IMR-90 (cell line): Measurements from ENCODE around the gene REPS1. TPM values are rescaled to one million over a fixed set of nuclear protein-coding genes. Genes with fewer than 3 reads are reported as not detected.

Source experiments
- ATAC-seq: fragments of 200-7000 bp; cut with Tn5 transposase; 2 replicates; pipeline ENCODE4 v1.9.1; 2020; ENCODE audit warnings: low read depth, mild to moderate bottlenecking, moderate library complexity
- BruUV-seq: library from RNA; stranded (reverse); fragments of 400-500 nt; replicated peaks from 2 replicates; lab custom pipeline; 2021; lab: Mats Ljungman, UMichigan
- CTCF ChIA-PET: fragments of 300-600 bp; formaldehyde crosslinking; extraction: SDS; loops from one replicate; lab custom pipeline; 2021; ENCODE audit warnings: antibody characterized with exemption; lab: Yijun Ruan, JAX
- POLR2A ChIA-PET: fragments of 300-600 bp; sonication (Branson Sonifier 250); formaldehyde crosslinking; loops from one replicate; lab custom pipeline; 2022; ENCODE audit warnings: antibody characterized with exemption; ENCODE audit not compliant: unreplicated experiment; lab: Charles Lee
- DNase-seq: peaks from one replicate; pipeline ENCODE4 v3.0.0; 2013
- H2AFZ ChIP-seq: replicated peaks from 2 replicates; pipeline ENCODE3; 2013; ENCODE audit warnings: low read length, mild to moderate bottlenecking; ENCODE audit not compliant: poor library complexity
- H2AK5ac ChIP-seq: 2 replicates; pipeline ENCODE4 v1.6.1; 2013; ENCODE audit warnings: low read depth, low read length, inconsistent platforms
- H2AK9ac ChIP-seq: replicated peaks from 2 replicates; pipeline ENCODE3; 2013; ENCODE audit warnings: mild to moderate bottlenecking, low read depth, low read length, moderate library complexity; ENCODE audit not compliant: poor library complexity
- H2BK120ac ChIP-seq: 2 replicates; pipeline ENCODE4 v1.6.1; 2013; ENCODE audit warnings: low read depth, low read length, inconsistent platforms
- H2BK15ac ChIP-seq: 3 replicates; pipeline ENCODE4 v1.6.1; 2013; ENCODE audit warnings: low read depth, low read length, inconsistent platforms
- H2BK20ac ChIP-seq: 2 replicates; pipeline ENCODE4 v1.6.1; 2013; ENCODE audit warnings: low read depth, mild to moderate bottlenecking, inconsistent platforms, low read length, moderate library complexity
- H2BK5ac ChIP-seq: 2 replicates; pipeline ENCODE4 v1.6.1; 2013; ENCODE audit warnings: mild to moderate bottlenecking, low read depth, low read length, inconsistent platforms; ENCODE audit not compliant: poor library complexity, severe bottlenecking
- H3K14ac ChIP-seq: replicated peaks from 2 replicates; pipeline ENCODE4 v1.6.1; 2013; ENCODE audit warnings: low read depth, low read length, inconsistent platforms
- H3K18ac ChIP-seq: 2 replicates; pipeline ENCODE4 v1.6.1; 2013; ENCODE audit warnings: low read depth, low read length, control low read depth
- H3K23ac ChIP-seq: 2 replicates; pipeline ENCODE4 v1.6.1; 2013; ENCODE audit warnings: low read depth, low read length, inconsistent platforms
- H3K27ac ChIP-seq: 2 replicates; pipeline ENCODE4 v1.5.1; 2013; ENCODE audit warnings: mild to moderate bottlenecking, control low read depth, low read length; ENCODE audit not compliant: insufficient read depth
- H3K27me3 ChIP-seq: 2 replicates; pipeline ENCODE4 v1.6.1; 2013; ENCODE audit warnings: low read length; ENCODE audit not compliant: control insufficient read depth, insufficient read depth
- H3K36me3 ChIP-seq: 2 replicates; pipeline ENCODE4 v1.6.1; 2013; ENCODE audit warnings: low read length, mixed read lengths; ENCODE audit not compliant: control insufficient read depth, insufficient read depth
- H3K4ac ChIP-seq: 2 replicates; pipeline ENCODE4 v1.6.1; 2013; ENCODE audit warnings: low read depth, low read length, inconsistent platforms
- H3K4me1 ChIP-seq: 2 replicates; pipeline ENCODE4 v1.6.1; 2013; ENCODE audit warnings: low read length, mixed read lengths; ENCODE audit not compliant: control insufficient read depth, insufficient read depth
- H3K4me2 ChIP-seq: 2 replicates; pipeline ENCODE4 v1.6.1; 2013; ENCODE audit warnings: low read depth, mild to moderate bottlenecking, control low read depth, low read length, moderate library complexity
- H3K4me3 ChIP-seq: 2 replicates; pipeline ENCODE4 v1.5.1; 2013; ENCODE audit warnings: low read depth, mild to moderate bottlenecking, control low read depth, low read length, moderate library complexity; ENCODE audit not compliant: insufficient read depth
- H3K56ac ChIP-seq: 2 replicates; pipeline ENCODE4 v1.6.1; 2013; ENCODE audit warnings: low read length, inconsistent platforms; ENCODE audit not compliant: insufficient read depth; ENCODE audit errors: extremely low read depth
- H3K79me1 ChIP-seq, 2 experiments: 2 replicates each; pipeline ENCODE4 v1.6.1; 2013; ENCODE audit warnings: low read length in 2 of 2, inconsistent platforms in 1 of 2, low read depth in 1 of 2
- H3K9ac ChIP-seq: 2 replicates; pipeline ENCODE4 v1.6.1; 2013; ENCODE audit warnings: low read depth, low read length, control low read depth
- H3K9me1 ChIP-seq: 2 replicates; pipeline ENCODE4 v1.6.1; 2013; ENCODE audit warnings: low read length, inconsistent platforms; ENCODE audit not compliant: insufficient read depth
- H3K9me3 ChIP-seq: 2 replicates; pipeline ENCODE4 v1.6.1; 2013; ENCODE audit warnings: low read length; ENCODE audit not compliant: control insufficient read depth, insufficient read depth
- H4K20me1 ChIP-seq: 2 replicates; pipeline ENCODE4 v1.6.1; 2013; ENCODE audit warnings: low read length, inconsistent platforms; ENCODE audit not compliant: insufficient read depth
- H4K5ac ChIP-seq: 2 replicates; pipeline ENCODE4 v1.6.1; 2013; ENCODE audit warnings: mild to moderate bottlenecking, low read depth, low read length, control low read depth
- H4K8ac ChIP-seq, 2 experiments: 2 replicates each; pipeline ENCODE4 v1.6.1; 2013; ENCODE audit warnings: low read depth in 2 of 2, low read length in 2 of 2, control low read depth in 1 of 2, inconsistent platforms in 1 of 2
- H4K91ac ChIP-seq: 2 replicates; pipeline ENCODE4 v1.6.1; 2013; ENCODE audit warnings: low read depth, low read length, inconsistent platforms; ENCODE audit not compliant: insufficient read depth
- BHLHE40 ChIP-seq: fragments of 150-350 bp; IDR thresholded peaks from 2 replicates; pipeline ENCODE4 v1.6.1; 2016; ENCODE audit warnings: mild to moderate bottlenecking, low read depth, low read length
- CEBPB ChIP-seq: IDR thresholded peaks from 2 replicates; pipeline ENCODE4 v1.6.1; 2012; ENCODE audit warnings: low read depth, low read length, improper control_type of control experiment
- CHD1 ChIP-seq: IDR thresholded peaks from 2 replicates; pipeline ENCODE4 v1.6.1; 2012; ENCODE audit warnings: low read depth, low read length, improper control_type of control experiment
- MAFK ChIP-seq: IDR thresholded peaks from 2 replicates; pipeline ENCODE4 v1.6.1; 2012; ENCODE audit warnings: low read depth, low read length, improper control_type of control experiment
- MAZ ChIP-seq: IDR thresholded peaks from 2 replicates; pipeline ENCODE4 v1.6.1; 2012; ENCODE audit warnings: low read depth, mild to moderate bottlenecking, low read length, improper control_type of control experiment, moderate library complexity, borderline replicate concordance
- NFE2L2 ChIP-seq: fragments of 150-350 bp; IDR thresholded peaks from 2 replicates; pipeline ENCODE4 v1.6.1; 2016; ENCODE audit warnings: low read depth, mild to moderate bottlenecking, low read length
- POLR2A ChIP-seq: IDR thresholded peaks from 2 replicates; pipeline ENCODE4 v1.6.1; 2012; ENCODE audit warnings: mild to moderate bottlenecking, low read depth, low read length
- RAD21 ChIP-seq: IDR thresholded peaks from 2 replicates; pipeline ENCODE4 v1.6.1; 2012; ENCODE audit warnings: low read length, improper control_type of control experiment
- RCOR1 ChIP-seq: IDR thresholded peaks from 2 replicates; pipeline ENCODE4 v1.6.1; 2012; ENCODE audit warnings: mild to moderate bottlenecking, low read length, improper control_type of control experiment; ENCODE audit not compliant: insufficient replicate concordance
- RFX5 ChIP-seq: IDR thresholded peaks from 2 replicates; pipeline ENCODE4 v1.8.0; 2012; ENCODE audit warnings: low read depth, mild to moderate bottlenecking, low read length, moderate library complexity
- SMC3 ChIP-seq: fragments of 150-350 bp; IDR thresholded peaks from 2 replicates; pipeline ENCODE4 v1.6.1; 2016; ENCODE audit warnings: low read depth, mild to moderate bottlenecking, antibody characterized with exemption, low read length, moderate library complexity
- WGBS, 2 experiments: methylation state at CpG; one replicate each; pipeline versions ENCODE4 v1.1.5 to v1.1.7; 2013; ENCODE audit warnings: missing lambda C conversion rate in 2 of 2; ENCODE audit not compliant: insufficient read length in 1 of 2; ENCODE audit errors: extremely low coverage in 2 of 2; 5-methylcytosine and 5-hydroxymethylcytosine counted together
- dilution Hi-C: fragments of 300-500 bp; cut with HindIII; formaldehyde crosslinking; loops from one replicate; pipeline ENCODE4 v1.14.3; 2018; ENCODE audit warnings: low sequenced_read_pairs; ENCODE audit not compliant: unreplicated experiment
- in situ Hi-C: fragments of 300-500 bp; cut with MboI; formaldehyde crosslinking; loops from 3 replicates; pipeline ENCODE4 v1.14.3; 2019; ENCODE audit warnings: low sequenced_read_pairs, inconsistent platforms, mixed read lengths
- intact Hi-C: fragments of 100-400 bp; cut with micrococcal nuclease; formaldehyde crosslinking; loops from 2 replicates; pipeline ENCODE4 v1.10.0; 2022
- polyA plus RNA-seq, 3 experiments: library from polyadenylated mRNA; depleted of rRNA; stranded (reverse); fragments of >200 nt; gene quantifications; 2 replicates each; pipeline ENCODE4 v1.2.3, GENCODE V29; 2012; ENCODE audit warnings: low replicate concordance in 1 of 3
- total RNA-seq: library from RNA; depleted of rRNA; stranded (reverse); fragments of >200 nt; gene quantifications from 2 replicates; pipeline ENCODE4 v1.2.3, GENCODE V29; 2012

Gene REPS1
- total and polyA plus RNA-seq, 2 of the 4 experiments (the other 2 are of a cell fraction), result 21.9 to 24.2 TPM

- dilution Hi-C loops (no loop called here), in situ Hi-C loops (no loop called here), intact Hi-C loops (no loop called here)
- Histone ChIP-seq H2AK5ac (no peak overlapping the region), H3K79me1 (no peaks in the 10 kb centered on the region), H3K4me2 (no peak overlapping the region), H4K8ac (no peak overlapping the region), H3K18ac (no peak overlapping the region), H3K14ac (no peak overlapping the region), H3K4me3 (no peak overlapping the region), H3K27me3 (peaks cover 7% of the 10 kb centered on the region), H2AK9ac (no peak overlapping the region), H3K9ac (no peak overlapping the region), H2BK120ac (no peak overlapping the region), H3K23ac (no peak overlapping the region), H3K27ac (no peak overlapping the region), H4K20me1 (no peaks in the 10 kb centered on the region), H3K4me1 (no peaks in the 10 kb centered on the region), H3K4ac (no peak overlapping the region), H3K9me1 (no peaks in the 10 kb centered on the region), H3K56ac (no peak overlapping the region), H3K9me3 (no peaks in the 10 kb centered on the region), H2BK5ac (no peak overlapping the region), H2BK20ac (no peak overlapping the region), H4K5ac (no peak overlapping the region), H2BK15ac (no peak overlapping the region), H3K36me3 (no peaks in the 10 kb centered on the region), H4K91ac (no peak overlapping the region), H2AFZ (no peak overlapping the region)
- ATAC-seq (no peak), DNase-seq (no peak)
- WGBS, 2 experiments, result no CpG with 5 or more reads among the region's 7 CpGs
- CTCF ChIA-PET, result no interaction called here
- POLR2A ChIA-PET, result no interaction called here
- TF ChIP-seq CHD1 (no peak), NFE2L2 (no peak), BHLHE40 (no peak), RAD21 (no peak), RCOR1 (no peak), CEBPB (no peak), MAZ (no peak), SMC3 (no peak), RFX5 (no peak), POLR2A (no peak), MAFK (no peak)
- BruUV-seq, result no TSS peak
These were observed 28.5 kb upstream of the REPS1 start for GRCh38 chr6:139016337-139017213.
